CD4-positive, alpha-beta T cell (primary cell): Measurements from ENCODE around the gene PTPRD. TPM values are rescaled to one million over a fixed set of nuclear protein-coding genes. Genes with fewer than 3 reads are reported as not detected.

Experiments
- ATAC-seq: fragments of 200-7000 bp; cut with Tn5 transposase; one replicate; pipeline ENCODE4 v1.10.0; 2022; ENCODE audit warnings: mild to moderate bottlenecking; ENCODE audit not compliant: poor library complexity
- CTCF ChIA-PET: fragments of 350-600 bp; sonication (Branson Sonifier 250); formaldehyde crosslinking; loops from one replicate; lab custom pipeline; 2021; ENCODE audit warnings: antibody characterized with exemption, inconsistent platforms; lab: Charles Lee
- POLR2A ChIA-PET: fragments of 350-600 bp; sonication (Branson Sonifier 250); formaldehyde crosslinking; loops from one replicate; lab custom pipeline; 2021; ENCODE audit warnings: antibody characterized with exemption, inconsistent platforms; lab: Charles Lee
- DNase-seq, 14 experiments: peaks; one replicate each; pipeline ENCODE4 v3.0.0-alpha.2; 2013 to 2020; ENCODE audit warnings: mixed read lengths in 2 of 14
- H3K27ac ChIP-seq, 2 donors: one replicate each; pipeline versions ENCODE4 v1.5.1 to v1.7.0; 2013; ENCODE audit warnings: low read length in 2 of 2, low read depth in 1 of 2, mild to moderate bottlenecking in 1 of 2
- H3K27me3 ChIP-seq, 2 experiments: 1 replicate in 1 of 2; 2 replicates in 1 of 2; pipeline versions ENCODE4 v1.6.1 to v1.7.0; 2013; ENCODE audit warnings: low read length in 2 of 2, control low read depth in 1 of 2, mild to moderate bottlenecking in 1 of 2, moderate library complexity in 1 of 2; ENCODE audit not compliant: insufficient read depth in 2 of 2, control insufficient read depth in 1 of 2
- H3K36me3 ChIP-seq: one replicate; pipeline ENCODE4 v1.6.1; 2013; ENCODE audit warnings: low read length, control low read depth; ENCODE audit not compliant: insufficient read depth
- H3K4me1 ChIP-seq: one replicate; pipeline ENCODE4 v1.6.1; 2013; ENCODE audit warnings: low read length, control low read depth; ENCODE audit not compliant: insufficient read depth
- H3K4me3 ChIP-seq: one replicate; pipeline ENCODE4 v1.5.1; 2013; ENCODE audit warnings: mild to moderate bottlenecking, low read length, moderate library complexity
- H3K9me3 ChIP-seq, 2 experiments: 1 replicate in 1 of 2; 2 replicates in 1 of 2; pipeline versions ENCODE4 v1.6.1 to v1.7.0; 2013; ENCODE audit warnings: low read length in 2 of 2, mild to moderate bottlenecking in 2 of 2, control low read depth in 1 of 2, moderate library complexity in 1 of 2; ENCODE audit not compliant: control insufficient read depth in 1 of 2, insufficient read depth in 1 of 2
- H3K27ac Mint-ChIP-seq: one replicate; pipeline ENCODE4 v1.8.0; 2020; ENCODE audit warnings: mixed read lengths
- H3K27me3 Mint-ChIP-seq: one replicate; pipeline ENCODE4 v1.8.0; 2021; ENCODE audit warnings: mixed read lengths
- H3K36me3 Mint-ChIP-seq: one replicate; pipeline ENCODE4 v1.8.0; 2021; ENCODE audit warnings: low read depth, mixed read lengths
- H3K4me1 Mint-ChIP-seq: one replicate; pipeline ENCODE4 v1.8.0; 2021; ENCODE audit warnings: low read depth, mixed read lengths
- H3K4me3 Mint-ChIP-seq: one replicate; pipeline ENCODE4 v1.8.0; 2020; ENCODE audit warnings: mild to moderate bottlenecking, mixed read lengths
- H3K9me3 Mint-ChIP-seq: one replicate; pipeline ENCODE4 v1.8.0; 2020; ENCODE audit warnings: mixed read lengths
- CTCF ChIP-seq: fragments of 200-600 bp; IDR thresholded peaks from one replicate; pipeline ENCODE4 v1.8.0; 2022; ENCODE audit warnings: antibody characterized with exemption, mild to moderate bottlenecking
- intact Hi-C, 2 experiments: fragments of 100-400 bp; cut with DNase I in 1 of 2; cut with micrococcal nuclease in 1 of 2; formaldehyde crosslinking; loops; one replicate each; pipeline versions ENCODE4 v1.15.1 to v1.9.0; 2023 to 2025; cut with DNase I, micrococcal nuclease
- total RNA-seq, 174 experiments: library from RNA in 2 of 174; stranded (reverse) in 2 of 174; gene quantifications; one replicate each; pipeline ENCODE4 v1.2.3 and lab custom pipeline; 2021 to 2026

The PTPRD gene
- total RNA-seq, 2 experiments from 2014 or later = not detected

- Histone ChIP-seq H3K27me3 (no peaks in the 10 kb centered on the region), H3K9me3 (peaks cover 0 to 3% of the 10 kb centered on the region in 2 experiments), H3K4me3 (no peak overlapping the region), H3K36me3 (no peaks in the 10 kb centered on the region), H3K27ac (no peak overlapping the region), H3K4me1 (no peaks in the 10 kb centered on the region)
- intact Hi-C loops = no loop called here
- Mint-ChIP-seq H3K27ac (no peak overlapping the region), H3K9me3 (no peaks in the 10 kb centered on the region), H3K4me1 (no peaks in the 10 kb centered on the region), H3K36me3 (no peaks in the 10 kb centered on the region), H3K27me3 (no peaks in the 10 kb centered on the region), H3K4me3 (no peak overlapping the region)
- ChIA-PET POLR2A (no interaction called here), CTCF (no interaction called here)
- TF ChIP-seq CTCF = no peak
- no peak for DNase-seq
- no peak for ATAC-seq
These were observed 1876.0 kb downstream of the PTPRD start for GRCh38 chr9:8736805-8737204.

GRCh38 chr9:8734760-8735159, 1878.0 kb downstream of the PTPRD start:
- no peaks in the 10 kb centered on the region for H3K4me1 Mint-ChIP-seq

GRCh38 chr9:8733131-8733954, 1879.5 kb downstream of the PTPRD start:
- no peak overlapping the region for H3K4me3 Mint-ChIP-seq
- no peak overlapping the region for H3K27ac Mint-ChIP-seq
- no peaks in the 10 kb centered on the region for H3K36me3 ChIP-seq
- ChIA-PET POLR2A (no interaction called here), CTCF (no interaction called here)
- no peak for TF ChIP-seq CTCF
- no peaks in the 10 kb centered on the region for H3K4me1 Mint-ChIP-seq
- H3K4me1 ChIP-seq = no peaks in the 10 kb centered on the region
- H3K9me3 ChIP-seq = peaks cover 0 to 3% of the 10 kb centered on the region in 2 experiments
- no peaks in the 10 kb centered on the region for H3K9me3 Mint-ChIP-seq
- no peaks in the 10 kb centered on the region for H3K27me3 ChIP-seq
- H3K36me3 Mint-ChIP-seq = no peaks in the 10 kb centered on the region
- DNase-seq (no peak), ATAC-seq (no peak)
- intact Hi-C loops = no loop called here
- H3K27me3 Mint-ChIP-seq = no peaks in the 10 kb centered on the region
- no peak overlapping the region for H3K4me3 ChIP-seq
- no peak overlapping the region for H3K27ac ChIP-seq

More at GRCh38 chr9:8734760-8735159, 1878.0 kb downstream of the PTPRD start:
- Histone ChIP-seq H3K4me3 (no peak overlapping the region), H3K36me3 (no peaks in the 10 kb centered on the region), H3K9me3 (peaks cover 0 to 3% of the 10 kb centered on the region in 2 experiments), H3K27me3 (no peaks in the 10 kb centered on the region), H3K4me1 (no peaks in the 10 kb centered on the region), H3K27ac (no peak overlapping the region)
- H3K27ac Mint-ChIP-seq = no peak overlapping the region
- TF ChIP-seq CTCF = no peak
- DNase-seq (no peak), ATAC-seq (no peak)
- ChIA-PET POLR2A (no interaction called here), CTCF (no interaction called here)
- H3K4me3 Mint-ChIP-seq = no peak overlapping the region
- no peaks in the 10 kb centered on the region for H3K36me3 Mint-ChIP-seq
- no peaks in the 10 kb centered on the region for H3K27me3 Mint-ChIP-seq
- intact Hi-C loops = no loop called here
- H3K9me3 Mint-ChIP-seq = no peaks in the 10 kb centered on the region
